Putamen (tissue), 1 donor: Measurements from ENCODE around the gene ZDHHC18.

ENCODE experiments used
- DNase-seq: peaks from one replicate; pipeline ENCODE4 v3.0.0-alpha.2; 2016; ENCODE audit warnings: low spot score

ZDHHC18 gene, protein sequence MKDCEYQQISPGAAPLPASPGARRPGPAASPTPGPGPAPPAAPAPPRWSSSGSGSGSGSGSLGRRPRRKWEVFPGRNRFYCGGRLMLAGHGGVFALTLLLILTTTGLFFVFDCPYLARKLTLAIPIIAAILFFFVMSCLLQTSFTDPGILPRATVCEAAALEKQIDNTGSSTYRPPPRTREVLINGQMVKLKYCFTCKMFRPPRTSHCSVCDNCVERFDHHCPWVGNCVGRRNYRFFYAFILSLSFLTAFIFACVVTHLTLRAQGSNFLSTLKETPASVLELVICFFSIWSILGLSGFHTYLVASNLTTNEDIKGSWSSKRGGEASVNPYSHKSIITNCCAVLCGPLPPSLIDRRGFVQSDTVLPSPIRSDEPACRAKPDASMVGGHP

DNA sequence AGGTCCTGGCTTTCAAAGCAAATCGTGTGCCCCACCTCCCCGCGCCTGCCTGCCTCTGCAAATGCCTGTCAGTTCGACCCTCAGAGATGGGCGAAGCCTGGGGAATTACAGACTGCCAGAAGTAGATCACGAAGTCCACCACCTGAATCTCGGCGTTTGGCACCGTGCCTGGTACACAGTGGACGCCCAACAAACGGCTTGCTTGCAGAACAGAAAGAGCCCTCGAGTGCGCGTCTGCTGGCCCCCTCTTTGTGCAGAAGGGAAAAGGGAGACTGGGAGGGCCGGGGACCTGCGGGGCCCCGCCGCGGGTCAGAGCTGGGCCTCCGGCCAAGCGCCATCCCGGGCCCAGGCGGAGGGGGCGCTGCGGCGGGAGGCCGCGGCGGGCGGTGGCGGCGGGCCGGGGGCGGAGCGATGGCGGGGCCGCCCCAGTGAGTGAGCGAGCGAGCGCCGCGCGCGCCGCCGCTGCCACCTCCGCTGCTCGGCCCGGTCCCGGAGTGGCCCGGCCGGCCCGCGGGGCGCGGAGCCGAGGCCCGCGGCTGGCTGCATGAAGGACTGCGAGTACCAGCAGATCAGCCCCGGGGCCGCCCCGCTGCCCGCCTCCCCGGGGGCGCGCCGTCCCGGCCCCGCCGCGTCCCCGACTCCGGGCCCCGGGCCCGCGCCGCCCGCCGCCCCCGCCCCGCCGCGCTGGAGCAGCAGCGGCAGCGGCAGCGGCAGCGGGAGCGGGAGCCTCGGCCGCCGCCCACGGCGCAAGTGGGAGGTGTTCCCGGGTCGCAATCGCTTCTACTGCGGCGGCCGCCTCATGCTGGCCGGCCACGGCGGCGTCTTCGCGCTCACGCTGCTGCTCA lies at the start of gene ZDHHC18:
ZDHHC18 (plus strand) TSS at position 428 of the 845 bp plus-strand sequence; CDS start at position 545, 117 bp downstream.
- peak; percentile 68 for DNase-seq

DNA sequence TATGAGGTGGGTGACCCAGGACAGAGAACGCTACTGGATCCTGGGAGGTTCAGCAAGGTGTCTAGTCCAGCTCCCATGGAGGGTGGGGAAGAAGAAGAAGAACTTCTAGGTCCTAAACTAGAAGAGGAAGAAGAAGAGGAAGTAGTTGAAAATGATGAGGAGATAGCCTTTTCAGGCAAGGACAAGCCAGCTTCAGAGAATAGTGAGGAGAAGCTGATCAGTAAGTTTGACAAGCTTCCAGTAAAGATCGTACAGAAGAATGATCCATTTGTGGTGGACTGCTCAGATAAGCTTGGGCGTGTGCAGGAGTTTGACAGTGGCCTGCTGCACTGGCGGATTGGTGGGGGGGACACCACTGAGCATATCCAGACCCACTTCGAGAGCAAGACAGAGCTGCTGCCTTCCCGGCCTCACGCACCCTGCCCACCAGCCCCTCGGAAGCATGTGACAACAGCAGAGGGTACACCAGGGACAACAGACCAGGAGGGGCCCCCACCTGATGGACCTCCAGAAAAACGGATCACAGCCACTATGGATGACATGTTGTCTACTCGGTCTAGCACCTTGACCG lies 47.3 kb upstream of the ZDHHC18 start:
- no peak for DNase-seq

DNA sequence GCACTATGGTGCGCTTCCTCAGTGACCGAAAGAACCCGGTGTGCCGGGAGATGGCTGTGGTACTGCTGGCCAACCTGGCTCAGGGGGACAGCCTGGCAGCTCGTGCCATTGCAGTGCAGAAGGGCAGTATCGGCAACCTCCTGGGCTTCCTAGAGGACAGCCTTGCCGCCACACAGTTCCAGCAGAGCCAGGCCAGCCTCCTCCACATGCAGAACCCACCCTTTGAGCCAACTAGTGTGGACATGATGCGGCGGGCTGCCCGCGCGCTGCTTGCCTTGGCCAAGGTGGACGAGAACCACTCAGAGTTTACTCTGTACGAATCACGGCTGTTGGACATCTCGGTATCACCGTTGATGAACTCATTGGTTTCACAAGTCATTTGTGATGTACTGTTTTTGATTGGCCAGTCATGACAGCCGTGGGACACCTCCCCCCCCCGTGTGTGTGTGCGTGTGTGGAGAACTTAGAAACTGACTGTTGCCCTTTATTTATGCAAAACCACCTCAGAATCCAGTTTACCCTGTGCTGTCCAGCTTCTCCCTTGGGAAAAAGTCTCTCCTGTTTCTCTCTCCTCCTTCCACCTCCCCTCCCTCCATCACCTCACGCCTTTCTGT lies 46.0 kb upstream of the ZDHHC18 start:
- DNase-seq: no peak

DNA sequence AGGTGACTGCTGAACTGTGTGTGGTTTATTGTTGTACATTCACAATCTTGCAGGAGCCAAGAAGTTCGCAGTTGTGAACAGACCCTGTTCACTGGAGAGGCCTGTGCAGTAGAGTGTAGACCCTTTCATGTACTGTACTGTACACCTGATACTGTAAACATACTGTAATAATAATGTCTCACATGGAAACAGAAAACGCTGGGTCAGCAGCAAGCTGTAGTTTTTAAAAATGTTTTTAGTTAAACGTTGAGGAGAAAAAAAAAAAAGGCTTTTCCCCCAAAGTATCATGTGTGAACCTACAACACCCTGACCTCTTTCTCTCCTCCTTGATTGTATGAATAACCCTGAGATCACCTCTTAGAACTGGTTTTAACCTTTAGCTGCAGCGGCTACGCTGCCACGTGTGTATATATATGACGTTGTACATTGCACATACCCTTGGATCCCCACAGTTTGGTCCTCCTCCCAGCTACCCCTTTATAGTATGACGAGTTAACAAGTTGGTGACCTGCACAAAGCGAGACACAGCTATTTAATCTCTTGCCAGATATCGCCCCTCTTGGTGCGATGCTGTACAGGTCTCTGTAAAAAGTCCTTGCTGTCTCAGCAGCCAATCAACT lies 45.2 kb upstream of the ZDHHC18 start:
- DNase-seq: no peak

DNA sequence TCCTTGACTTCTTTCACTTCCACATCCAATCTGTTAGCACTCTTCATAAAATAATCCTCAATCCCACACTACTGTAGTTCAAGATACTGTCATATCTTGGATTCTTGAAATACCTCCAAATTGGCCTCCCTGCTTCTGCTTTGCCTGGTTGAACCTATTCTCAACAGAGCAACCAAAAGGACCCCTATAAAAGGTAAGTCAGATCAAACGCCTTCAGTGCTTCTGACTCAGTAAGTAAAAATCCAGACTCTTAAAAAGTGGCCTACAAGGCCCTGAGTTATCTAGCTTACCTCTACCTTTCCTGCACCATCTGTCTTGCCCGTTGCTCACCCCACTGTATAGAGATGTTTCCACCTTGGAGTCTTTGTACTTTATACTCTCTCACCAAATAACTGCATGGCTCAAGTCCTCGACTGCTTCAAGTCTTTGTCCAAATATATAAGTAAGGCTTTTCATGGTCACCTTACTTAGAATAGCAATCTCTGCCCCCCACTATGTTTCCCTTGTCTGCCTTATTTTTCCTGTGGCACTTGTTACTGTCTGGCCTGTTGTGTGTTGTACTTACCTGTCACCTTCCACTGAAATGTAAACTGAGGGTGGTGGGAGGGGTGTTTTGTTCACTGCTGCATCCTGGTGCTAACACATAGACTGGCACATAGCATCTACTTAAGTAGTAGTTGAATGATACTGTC lies 43.8 kb upstream of the ZDHHC18 start:
- no peak for DNase-seq

DNA sequence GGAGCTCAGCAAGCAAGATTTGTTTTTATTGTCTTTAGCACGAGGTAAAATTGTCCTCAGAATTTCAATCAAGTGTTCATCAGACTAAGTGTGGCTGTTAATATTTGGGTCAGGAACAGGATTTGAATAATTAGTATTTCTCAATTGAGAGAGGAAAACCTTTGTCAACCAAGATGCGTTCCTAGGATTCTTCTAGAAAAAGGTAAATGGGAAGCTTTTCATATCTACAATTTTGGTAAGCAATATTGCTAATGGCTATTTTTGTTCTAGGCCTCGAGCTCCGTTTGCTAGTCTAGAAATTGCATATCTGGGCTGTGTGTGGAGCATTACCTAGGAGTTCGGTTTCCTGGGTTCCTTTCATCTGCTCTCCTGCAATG lies 42.9 kb upstream of the ZDHHC18 start:
- no peak for DNase-seq

DNA sequence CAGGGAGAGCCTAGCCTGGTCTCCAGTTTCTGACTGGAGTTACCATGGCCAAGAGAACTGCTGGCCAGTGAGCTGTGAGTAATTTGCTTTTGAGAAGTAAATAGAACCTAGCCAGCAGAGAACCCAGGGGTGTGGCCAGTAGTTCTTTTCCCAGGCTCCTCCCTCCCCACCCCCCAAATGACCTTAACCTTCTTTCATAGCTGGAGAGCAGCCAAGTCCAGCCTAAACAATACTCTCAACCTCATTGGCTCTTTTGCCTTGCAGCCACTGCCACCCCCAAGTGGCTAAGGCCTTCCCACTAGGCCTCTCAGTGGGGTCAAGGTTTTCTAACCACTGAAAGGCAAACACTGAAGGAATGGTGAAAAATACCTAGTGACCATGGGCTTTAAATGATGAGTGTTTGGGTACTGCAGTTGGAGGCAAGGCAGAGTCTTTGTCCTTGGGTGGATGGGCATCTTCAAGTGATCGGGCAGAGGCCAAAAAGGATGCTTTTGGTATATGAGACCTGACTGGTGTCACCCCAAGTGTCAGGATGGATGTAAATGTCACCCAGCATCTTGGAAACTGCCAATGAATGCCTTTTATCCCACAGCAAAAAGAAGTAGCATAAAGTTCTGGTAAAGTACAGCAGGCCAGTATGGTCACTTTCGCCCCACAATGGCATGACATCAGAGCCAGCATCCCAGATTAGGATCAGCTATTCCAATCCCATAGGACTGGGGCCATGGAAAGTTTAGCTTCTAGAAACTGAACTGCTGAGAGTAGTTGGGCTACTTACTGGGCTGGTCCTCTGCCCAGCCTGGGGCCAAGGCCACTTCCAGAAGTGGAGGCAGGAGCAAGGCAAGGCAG lies 42.2 kb upstream of the ZDHHC18 start:
- peak; percentile 85 for DNase-seq

DNA sequence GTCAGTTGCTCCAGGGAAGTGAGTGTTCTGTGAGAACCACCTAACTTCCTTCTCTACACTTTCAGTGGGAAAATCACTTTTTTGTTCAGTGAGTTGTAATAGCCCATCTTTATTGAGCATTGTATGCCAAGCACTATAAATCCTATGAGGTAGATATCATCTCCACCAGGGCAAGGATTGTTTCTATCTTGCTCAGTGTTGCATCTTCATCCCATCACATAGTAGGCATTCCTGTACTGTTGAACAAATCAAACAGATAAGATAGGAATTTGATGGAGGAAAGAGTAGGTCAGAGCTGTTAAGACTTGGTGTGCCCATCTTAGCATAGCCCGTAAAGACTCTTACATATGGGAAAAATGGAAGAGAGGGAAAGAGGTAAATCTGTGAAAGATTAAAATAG lies 41.6 kb upstream of the ZDHHC18 start:
- DNase-seq: no peak

DNA sequence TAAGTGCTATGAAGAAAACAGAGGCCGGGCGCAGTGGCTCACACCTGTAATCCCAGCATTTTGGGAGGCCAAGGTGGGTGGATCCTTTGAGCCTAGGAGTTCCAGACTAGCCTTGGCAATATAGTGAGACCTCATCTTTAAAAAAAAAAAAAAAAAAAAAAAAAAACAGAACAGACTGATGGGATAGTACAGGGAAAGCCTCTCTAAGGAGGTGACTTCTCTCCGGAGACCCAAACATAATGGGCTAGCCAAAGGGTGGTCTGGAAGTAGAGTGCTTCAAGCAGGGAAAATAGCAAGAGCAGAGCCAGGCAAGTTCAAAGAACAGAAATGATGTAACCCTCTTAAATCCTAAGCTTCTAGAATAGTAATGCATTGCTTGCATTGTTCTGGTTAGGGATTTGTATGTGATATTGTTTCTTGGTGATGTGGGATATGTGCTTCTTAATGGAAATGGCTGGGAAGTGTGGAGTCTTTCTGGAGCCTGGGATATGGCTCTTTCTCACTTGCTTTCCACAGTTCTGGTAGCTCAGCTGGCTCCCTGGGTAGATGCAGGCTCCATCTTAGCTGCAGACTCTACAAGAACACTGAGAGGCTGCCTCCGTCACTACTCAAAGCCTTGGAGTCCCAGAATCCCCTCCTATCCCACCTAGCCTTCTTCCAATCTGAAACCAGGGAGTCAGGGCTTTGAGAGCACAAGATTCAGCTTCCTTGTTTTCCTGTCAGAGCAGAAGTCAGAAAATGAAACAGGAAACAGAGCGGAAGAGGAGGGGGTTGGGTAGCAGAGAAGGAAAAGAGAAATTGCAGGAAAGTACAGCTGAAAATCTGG lies 40.7 kb upstream of the ZDHHC18 start:
- DNase-seq: peak; percentile 52

DNA sequence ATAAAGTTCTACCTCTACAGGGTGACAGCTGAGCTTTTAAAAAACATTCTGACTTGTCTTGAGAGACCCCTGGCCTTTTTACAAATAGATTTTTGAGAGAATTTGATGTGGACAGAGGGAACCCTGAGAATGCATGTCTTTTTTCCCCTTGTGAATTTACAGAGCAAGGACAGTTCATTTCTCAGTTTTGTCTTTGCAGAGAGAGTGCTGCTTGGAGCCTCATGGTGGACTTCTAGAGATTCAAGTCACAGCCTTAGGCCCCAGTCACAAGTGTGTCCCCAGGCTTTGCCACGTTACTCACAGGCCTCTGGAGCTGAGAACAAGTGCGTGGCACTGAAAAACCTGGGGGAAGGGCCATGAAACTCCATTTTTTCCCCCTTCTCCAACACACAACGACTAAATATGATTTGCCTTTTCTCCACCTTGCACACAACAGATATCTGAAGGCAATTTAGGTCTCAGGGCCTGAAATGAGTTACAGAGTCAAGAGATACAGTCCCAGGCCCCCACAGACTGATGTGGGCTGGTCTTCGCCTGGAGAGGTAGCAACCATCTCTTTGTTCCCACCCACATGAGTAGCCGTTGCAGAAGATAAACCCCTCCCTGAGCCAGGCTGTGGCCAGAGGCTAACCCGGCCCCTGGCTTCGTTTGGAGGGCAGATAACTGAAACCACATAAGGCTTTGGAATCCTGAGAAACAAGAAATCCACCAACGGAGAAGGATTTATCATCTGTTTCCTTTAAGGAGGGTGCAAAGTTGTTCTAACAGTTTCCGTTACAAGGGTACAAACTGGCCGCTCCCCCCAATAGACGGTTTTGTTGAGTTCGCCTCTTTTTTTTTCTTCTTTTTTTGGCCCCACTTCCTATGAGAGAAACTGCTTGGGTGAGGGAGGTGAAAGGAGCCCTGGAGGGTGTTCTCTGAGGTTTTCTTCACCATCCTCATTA lies 39.8 kb upstream of the ZDHHC18 start:
- DNase-seq: peak; percentile 48

DNA sequence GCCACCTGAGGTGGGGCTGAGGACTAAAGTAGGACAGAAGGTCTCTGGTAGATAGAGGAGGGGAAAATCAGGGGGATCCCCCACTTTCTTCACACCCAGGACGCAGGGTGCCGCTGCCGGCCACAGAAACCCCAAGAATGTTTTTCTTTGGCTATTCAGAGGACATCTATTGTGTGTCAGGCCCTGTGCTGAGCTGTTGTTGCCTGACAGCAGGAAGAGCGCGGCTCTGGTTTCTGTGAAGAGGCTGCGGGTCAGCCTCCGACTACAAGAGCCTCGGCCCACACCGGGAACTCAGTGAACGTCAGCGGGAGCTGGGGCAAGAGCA lies 39.1 kb upstream of the ZDHHC18 start:
- DNase-seq: no peak

DNA sequence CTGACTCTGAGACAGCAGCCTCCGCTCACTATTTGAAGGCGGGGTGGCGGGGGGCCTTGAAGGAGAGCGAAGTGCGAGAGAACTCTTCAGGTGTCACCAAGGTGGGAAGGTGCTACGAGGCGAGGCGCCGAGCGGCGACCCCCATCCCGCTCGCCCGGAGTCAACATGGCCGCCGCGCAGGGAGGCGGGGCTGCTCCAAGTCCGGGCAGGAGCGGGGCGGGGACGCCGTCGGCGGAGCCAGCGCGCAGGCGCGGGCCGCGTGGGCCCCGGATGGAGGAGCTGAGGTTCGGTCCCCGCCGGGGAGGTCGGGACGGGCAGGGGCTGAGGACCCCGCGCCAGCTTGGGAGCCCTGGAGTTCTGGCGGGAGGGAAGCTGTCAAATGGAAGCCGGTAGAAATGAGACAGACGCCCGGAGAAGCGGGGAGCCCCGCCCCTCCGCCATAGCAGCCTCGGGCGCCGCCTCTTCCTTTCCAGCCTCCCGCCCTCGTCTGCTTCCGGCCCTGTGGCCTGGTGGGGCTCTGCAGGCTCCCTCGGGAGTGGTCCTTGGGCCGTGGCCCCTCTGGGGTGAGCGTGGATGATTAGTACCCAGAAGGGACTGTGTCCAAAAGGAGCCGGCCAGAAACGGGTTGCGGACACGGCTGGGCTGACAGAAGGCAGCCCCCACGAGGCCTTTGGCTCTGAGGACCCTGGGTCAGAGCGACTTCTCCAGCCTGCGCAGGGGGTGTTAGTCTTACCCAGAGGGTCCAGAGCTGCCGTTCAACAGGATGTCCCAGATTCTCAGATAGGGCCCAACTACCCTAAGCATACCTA lies 38.6 kb upstream of the ZDHHC18 start, which contains the start of gene PIGV:
PIGV (plus strand) TSS at position 245 of the 809 bp plus-strand sequence. CDS start 2,866 bp downstream, outside the sequence.
- peak; percentile 90 for DNase-seq

DNA sequence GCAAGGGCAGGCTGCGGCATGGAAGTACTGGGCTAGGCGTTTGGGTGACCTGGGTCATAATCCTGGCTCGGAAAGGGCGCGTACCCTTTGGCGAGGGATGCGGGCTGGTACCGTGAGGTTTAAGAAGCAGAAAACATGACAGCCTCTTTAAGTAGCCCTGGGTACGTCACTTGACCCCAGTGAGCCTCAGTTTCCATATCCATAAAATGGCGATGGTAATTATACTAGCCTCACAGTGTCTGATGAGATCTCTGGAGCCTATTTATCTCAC lies 38.0 kb upstream of the ZDHHC18 start:
- no peak for DNase-seq

DNA sequence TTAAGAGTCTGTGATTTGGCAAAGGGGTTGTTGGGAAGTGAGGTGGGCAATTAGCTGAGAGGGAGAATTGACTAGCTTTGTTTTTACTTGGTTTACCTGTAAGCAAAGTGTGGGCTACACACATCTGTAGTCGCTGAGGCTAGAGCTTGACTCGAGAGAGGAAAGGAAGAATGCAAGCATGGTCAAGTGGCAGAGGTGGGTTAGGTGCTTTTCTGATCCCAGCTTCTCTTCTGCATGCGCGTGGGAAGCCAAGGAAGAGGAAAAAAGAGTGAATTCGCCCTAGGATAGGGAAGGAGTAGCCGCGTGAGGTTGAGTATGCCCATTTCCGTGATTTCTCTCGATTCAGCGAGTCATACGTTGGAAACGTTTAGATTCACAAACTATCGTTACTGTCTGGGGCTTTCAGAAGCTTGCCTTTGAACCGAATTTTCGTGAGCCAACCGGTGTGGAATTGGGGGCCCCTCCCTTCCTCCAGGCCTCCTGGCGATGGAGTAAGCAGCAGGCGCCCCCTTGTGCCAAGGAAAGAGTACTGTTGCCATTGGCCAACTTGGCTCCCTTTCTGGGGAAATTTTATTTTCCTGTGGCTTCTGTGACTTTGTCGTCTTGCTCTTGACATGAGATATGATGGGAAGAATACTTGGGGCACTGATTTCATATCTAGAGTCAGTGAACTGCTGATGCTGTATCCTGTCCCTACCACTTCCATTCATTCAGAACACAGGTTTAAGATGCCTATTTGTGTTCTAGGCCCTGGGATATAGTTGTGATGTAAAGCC lies 37.5 kb upstream of the ZDHHC18 start:
- DNase-seq: peak; percentile 90

DNA sequence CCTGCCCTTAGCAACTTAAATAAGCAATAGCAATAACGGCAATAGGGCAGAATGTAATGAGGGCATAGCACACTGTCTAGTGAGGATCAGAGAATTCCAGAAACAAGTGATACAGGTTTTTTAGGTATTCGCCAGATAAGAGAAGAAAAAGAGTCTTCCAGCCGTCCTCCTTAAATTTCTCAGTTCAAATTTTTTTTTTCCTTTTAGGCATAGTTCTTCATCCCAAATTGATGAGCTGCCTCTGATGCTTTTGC lies 36.9 kb upstream of the ZDHHC18 start:
- no peak for DNase-seq

DNA sequence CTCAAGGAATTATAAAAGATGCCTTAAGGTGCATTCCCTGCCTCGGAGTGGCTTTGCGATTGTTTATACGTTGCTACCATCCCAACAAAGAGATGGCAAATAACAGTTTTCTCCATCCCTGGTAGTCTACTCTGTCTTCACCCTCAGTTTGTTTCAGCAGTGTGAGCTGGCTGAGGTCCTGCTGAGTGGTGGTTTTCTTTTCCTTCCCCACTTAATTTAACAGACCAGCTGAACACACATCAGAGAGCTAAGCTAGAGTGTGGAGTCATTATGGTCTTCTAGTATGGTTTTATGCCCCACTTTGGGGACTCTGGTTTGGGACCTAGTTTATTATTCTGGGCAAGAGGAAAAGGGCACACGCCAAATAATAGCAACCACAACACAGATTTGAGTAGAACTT lies 36.6 kb upstream of the ZDHHC18 start:
- no peak for DNase-seq

DNA sequence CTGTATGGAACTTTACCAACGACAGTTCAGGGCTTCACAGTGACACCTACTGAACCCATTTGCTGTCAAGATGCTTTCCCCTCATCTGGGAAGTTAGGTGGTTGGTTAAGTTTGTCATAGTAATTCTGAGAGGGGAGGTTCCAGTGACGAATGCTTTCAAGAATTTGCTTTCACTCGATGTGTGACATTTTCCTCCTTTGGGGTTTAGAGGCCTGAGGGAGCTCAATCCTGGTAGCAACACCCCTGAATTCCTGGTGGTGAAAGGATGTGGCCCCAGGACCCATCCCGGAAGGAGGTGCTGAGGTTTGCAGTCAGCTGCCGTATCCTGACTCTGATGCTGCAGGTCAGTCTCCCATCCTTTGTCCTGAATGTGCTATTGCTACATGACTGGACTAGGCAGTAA lies 35.9 kb upstream of the ZDHHC18 start:
- no peak for DNase-seq
